ENCODE results near the gene AMN. TPM values are rescaled to one million over a fixed set of nuclear protein-coding genes. Genes with fewer than 3 reads are reported as not detected.

AMN gene
- total RNA-seq (2022; extraction: Qiagen RNA extraction; ENCODE audit: low read depth), result 0.21 to 0.64 TPM (median 0.43 TPM) in 5 replicates

GRCh38 chr14:102922490-102923200 lies at the start of gene AMN:
Gene AMN, plus strand, starts transcription at chr14:102922663. Its CDS starts 26 bp downstream, at chr14:102922689.

Other genes starting within 250 kb of the AMN start
- 19.9 to 26.8 TPM (median 24.4 TPM) in 5 replicates for gene TRAF3, start 145.2 kb upstream of the AMN start, total RNA-seq (2022; extraction: Qiagen RNA extraction; ENCODE audit: low read depth)
- gene CDC42BPB, start 134.9 kb downstream of the AMN start, total RNA-seq (2022; extraction: Qiagen RNA extraction; ENCODE audit: low read depth), result 55.1 to 72.2 TPM (median 68.1 TPM) in 5 replicates
- gene LBHD2, start 161.5 kb downstream of the AMN start, total RNA-seq (2022; extraction: Qiagen RNA extraction; ENCODE audit: low read depth), result 0.14 TPM in 1 of 5 replicates, not detected in the others
- 0.53 to 2.7 TPM (median 2.0 TPM) in 5 replicates for gene EXOC3L4, start 172.1 kb downstream of the AMN start, total RNA-seq (2022; extraction: Qiagen RNA extraction; ENCODE audit: low read depth)
- 298 to 395 TPM (median 349 TPM) in 5 replicates for gene TNFAIP2, start 200.8 kb downstream of the AMN start, total RNA-seq (2022; extraction: Qiagen RNA extraction; ENCODE audit: low read depth)